SK-N-SH (cell line): Measurements from ENCODE around the gene CHD2. TPM values are rescaled to one million over a fixed set of nuclear protein-coding genes. Genes with fewer than 3 reads are reported as not detected.

ENCODE experiments used
- CTCF ChIA-PET: fragments of 300-600, 350-600 bp; formaldehyde crosslinking; extraction: SDS; loops from one replicate; lab custom pipeline; 2021; lab: Yijun Ruan, JAX
- POLR2A ChIA-PET: fragments of 350-600 bp; sonication (Branson Sonifier 250); formaldehyde crosslinking; extraction: SDS; loops from one replicate; lab custom pipeline; 2020; ENCODE audit warnings: antibody characterized with exemption, inconsistent platforms; lab: Yijun Ruan, JAX
- DNase-seq: peaks from one replicate; pipeline ENCODE4 v3.0.0; 2012
- H2AFZ ChIP-seq: fragments of 200-600 bp; sonication (generic); 2 replicates; pipeline ENCODE4 v1.8.1; 2016; ENCODE audit warnings: antibody characterized with exemption, mild to moderate bottlenecking, low read depth
- H3F3A ChIP-seq: fragments of 200-600 bp; sonication (generic); replicated peaks from 2 replicates; pipeline ENCODE3; 2016; ENCODE audit warnings: antibody characterized with exemption, mild to moderate bottlenecking; ENCODE audit not compliant: insufficient read depth
- H3K27ac ChIP-seq, 2 experiments: fragments of 200-500 bp in 1 of 2; fragments of 200-600 bp in 1 of 2; sonication (Bioruptor generic) in 1 of 2; sonication (generic), shearing (Covaris generic) in 1 of 2; 2 replicates each; pipeline versions ENCODE4 v1.5.1 to v1.6.1; 2014 to 2016; ENCODE audit warnings: low read depth in 2 of 2, inconsistent platforms in 1 of 2, low read length in 1 of 2, mild to moderate bottlenecking in 1 of 2, mixed read lengths in 1 of 2
- H3K27me3 ChIP-seq: fragments of 200-600 bp; sonication (generic), shearing (Covaris generic); 2 replicates; pipeline ENCODE4 v1.6.1; 2016; ENCODE audit warnings: mixed run types; ENCODE audit not compliant: insufficient read depth
- H3K36me3 ChIP-seq, 2 experiments: fragments of 200-500 bp in 1 of 2; fragments of 200-600 bp in 1 of 2; sonication (Bioruptor generic) in 1 of 2; sonication (generic) in 1 of 2; replicated peaks in 1 of 2; 2 replicates each; pipeline versions ENCODE3 to v1.5.1; 2014 to 2016; ENCODE audit warnings: low read length in 1 of 2, mild to moderate bottlenecking in 1 of 2; ENCODE audit not compliant: insufficient read depth in 2 of 2, control insufficient read depth in 1 of 2
- H3K4me1 ChIP-seq, 2 experiments: fragments of 200-500 bp in 1 of 2; fragments of 200-600 bp in 1 of 2; sonication (Bioruptor generic) in 1 of 2; sonication (generic), shearing (Covaris generic) in 1 of 2; 2 replicates each; pipeline versions ENCODE4 v1.5.1 to v1.6.1; 2014 to 2016; ENCODE audit warnings: low read depth in 1 of 2, low read length in 1 of 2, mixed run types in 1 of 2; ENCODE audit not compliant: insufficient read depth in 2 of 2, control insufficient read depth in 1 of 2
- H3K4me2 ChIP-seq: fragments of 200-600 bp; sonication (generic), shearing (Covaris generic); 2 replicates; pipeline ENCODE4 v1.6.1; 2017; ENCODE audit warnings: mixed run types
- H3K4me3 ChIP-seq, 2 experiments: fragments of 200-500 bp in 1 of 2; fragments of 200-600 bp in 1 of 2; sonication (Bioruptor generic) in 1 of 2; sonication (generic), shearing (Covaris generic) in 1 of 2; 2 replicates each; pipeline versions ENCODE4 v1.5.1 to v1.8.1; 2014 to 2016; ENCODE audit warnings: low read depth in 2 of 2, inconsistent platforms in 1 of 2, low read length in 1 of 2, mild to moderate bottlenecking in 1 of 2, mixed read lengths in 1 of 2, moderate library complexity in 1 of 2
- H3K79me2 ChIP-seq: fragments of 200-600 bp; sonication (generic); 2 replicates; pipeline ENCODE4 v1.8.1; 2017; ENCODE audit warnings: mild to moderate bottlenecking; ENCODE audit not compliant: insufficient read depth
- H3K9ac ChIP-seq: fragments of 200-600 bp; sonication (generic); 2 replicates; pipeline ENCODE4 v1.6.1; 2017; ENCODE audit warnings: mixed run types
- H3K9me2 ChIP-seq: fragments of 200-600 bp; sonication (generic); 2 replicates; pipeline ENCODE4 v1.6.1; 2017; ENCODE audit warnings: mixed run types
- H3K9me3 ChIP-seq: fragments of 200-600 bp; sonication (generic); 2 replicates; pipeline ENCODE4 v1.6.1; 2017; ENCODE audit warnings: mixed run types, mild to moderate bottlenecking, moderate library complexity
- H4K20me1 ChIP-seq: fragments of 200-600 bp; sonication (generic); 2 replicates; pipeline ENCODE4 v1.6.1; 2017; ENCODE audit warnings: mild to moderate bottlenecking, mixed run types; ENCODE audit not compliant: insufficient read depth
- EZH2phosphoT487 ChIP-seq: fragments of 200-600 bp; sonication (generic); IDR thresholded peaks from 2 replicates; pipeline ENCODE4 v1.6.1; 2017; ENCODE audit warnings: low read depth, mixed run types, mild to moderate bottlenecking, antibody characterized with exemption, moderate library complexity, borderline replicate concordance
- FOSL2 ChIP-seq: IDR thresholded peaks from 2 replicates; pipeline ENCODE4 v1.4.0; 2012; ENCODE audit warnings: low read depth, mild to moderate bottlenecking, moderate library complexity, borderline replicate concordance
- GABPA ChIP-seq: IDR thresholded peaks from 2 replicates; pipeline ENCODE4 v1.4.0; 2012; ENCODE audit warnings: low read depth, mild to moderate bottlenecking
- GATA2 ChIP-seq: sonication (generic); formaldehyde crosslinking; IDR thresholded peaks from 2 replicates; pipeline ENCODE4 v1.5.0; 2020; ENCODE audit warnings: mild to moderate bottlenecking, missing genetic modification reagents
- MAX ChIP-seq: IDR thresholded peaks from 2 replicates; pipeline ENCODE4 v1.4.0; 2012; ENCODE audit warnings: low read depth
- MEF2A ChIP-seq: IDR thresholded peaks from 2 replicates; pipeline ENCODE4 v1.4.0; 2012; ENCODE audit warnings: low read depth, borderline replicate concordance
- NFIC ChIP-seq: IDR thresholded peaks from 2 replicates; pipeline ENCODE4 v1.4.0; 2012; ENCODE audit warnings: borderline replicate concordance
- RAD21 ChIP-seq: IDR thresholded peaks from 2 replicates; pipeline ENCODE4 v1.6.1; 2012; ENCODE audit warnings: mild to moderate bottlenecking, low read length
- RFX5 ChIP-seq: IDR thresholded peaks from 2 replicates; pipeline ENCODE4 v1.6.1; 2012; ENCODE audit warnings: mild to moderate bottlenecking, improper control_type of control experiment, low read length
- SIN3A ChIP-seq: IDR thresholded peaks from 2 replicates; pipeline ENCODE4 v1.6.1; 2012; ENCODE audit warnings: low read depth, mild to moderate bottlenecking, low read length, moderate library complexity, borderline replicate concordance
- TCF12 ChIP-seq: IDR thresholded peaks from 2 replicates; pipeline ENCODE4 v1.4.0; 2012
- TEAD4 ChIP-seq: IDR thresholded peaks from 2 replicates; pipeline ENCODE4 v1.4.0; 2012; ENCODE audit warnings: mild to moderate bottlenecking, borderline replicate concordance; ENCODE audit not compliant: insufficient read depth
- ZBTB33 ChIP-seq: IDR thresholded peaks from 2 replicates; pipeline ENCODE4 v1.4.0; 2012; ENCODE audit warnings: low read depth, borderline replicate concordance
- WGBS: methylation state at CpG from one replicate; pipeline ENCODE4 v1.1.6; 2017; ENCODE audit warnings: low lambda C conversion rate; 5-methylcytosine and 5-hydroxymethylcytosine counted together
- polyA plus RNA-seq, 3 experiments: library from polyadenylated mRNA; depleted of rRNA; stranded (reverse); fragments of >200 nt; gene quantifications; 2 replicates each; pipeline ENCODE4 v1.2.3, GENCODE V29; 2012
- TF ChIP-seq, protein P1 (sequence below): fragments of 200-600 bp; sonication (generic); IDR thresholded peaks from 2 replicates; pipeline ENCODE4 v1.6.1; 2017; ENCODE audit warnings: antibody characterized with exemption, mild to moderate bottlenecking, moderate library complexity
- TF ChIP-seq, protein P2 (sequence below): IDR thresholded peaks from 2 replicates; pipeline ENCODE4; 2012

The CHD2 gene
- polyA plus RNA-seq, 1 of the 3 experiments (the other 2 are of a cell fraction): 25.3 TPM

- H3K9ac ChIP-seq: no peak overlapping the region
- H3K36me3 ChIP-seq: peaks cover 89 to 93% of the 10 kb centered on the region in 2 experiments
- H3K9me2 ChIP-seq: no peaks in the 10 kb centered on the region
- TF ChIP-seq EZH2phosphoT487 (no peak), MEF2A (no peak), TCF12 (no peak), RAD21 (0 out of 2 replicates have a peak, but pooled peaks have one; percentile 20), GATA2 (CRISPR knock-in tag) (no peak), TEAD4 (no peak), NFIC (no peak), ZBTB33 (no peak), FOSL2 (no peak), MAX (no peak), RFX5 (no peak), SIN3A (no peak), GABPA (no peak)
- TF ChIP-seq, protein P1, sequence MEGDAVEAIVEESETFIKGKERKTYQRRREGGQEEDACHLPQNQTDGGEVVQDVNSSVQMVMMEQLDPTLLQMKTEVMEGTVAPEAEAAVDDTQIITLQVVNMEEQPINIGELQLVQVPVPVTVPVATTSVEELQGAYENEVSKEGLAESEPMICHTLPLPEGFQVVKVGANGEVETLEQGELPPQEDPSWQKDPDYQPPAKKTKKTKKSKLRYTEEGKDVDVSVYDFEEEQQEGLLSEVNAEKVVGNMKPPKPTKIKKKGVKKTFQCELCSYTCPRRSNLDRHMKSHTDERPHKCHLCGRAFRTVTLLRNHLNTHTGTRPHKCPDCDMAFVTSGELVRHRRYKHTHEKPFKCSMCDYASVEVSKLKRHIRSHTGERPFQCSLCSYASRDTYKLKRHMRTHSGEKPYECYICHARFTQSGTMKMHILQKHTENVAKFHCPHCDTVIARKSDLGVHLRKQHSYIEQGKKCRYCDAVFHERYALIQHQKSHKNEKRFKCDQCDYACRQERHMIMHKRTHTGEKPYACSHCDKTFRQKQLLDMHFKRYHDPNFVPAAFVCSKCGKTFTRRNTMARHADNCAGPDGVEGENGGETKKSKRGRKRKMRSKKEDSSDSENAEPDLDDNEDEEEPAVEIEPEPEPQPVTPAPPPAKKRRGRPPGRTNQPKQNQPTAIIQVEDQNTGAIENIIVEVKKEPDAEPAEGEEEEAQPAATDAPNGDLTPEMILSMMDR: peak; percentile 23; the same call in 1 of the 2 replicates
- TF ChIP-seq, protein P2, sequence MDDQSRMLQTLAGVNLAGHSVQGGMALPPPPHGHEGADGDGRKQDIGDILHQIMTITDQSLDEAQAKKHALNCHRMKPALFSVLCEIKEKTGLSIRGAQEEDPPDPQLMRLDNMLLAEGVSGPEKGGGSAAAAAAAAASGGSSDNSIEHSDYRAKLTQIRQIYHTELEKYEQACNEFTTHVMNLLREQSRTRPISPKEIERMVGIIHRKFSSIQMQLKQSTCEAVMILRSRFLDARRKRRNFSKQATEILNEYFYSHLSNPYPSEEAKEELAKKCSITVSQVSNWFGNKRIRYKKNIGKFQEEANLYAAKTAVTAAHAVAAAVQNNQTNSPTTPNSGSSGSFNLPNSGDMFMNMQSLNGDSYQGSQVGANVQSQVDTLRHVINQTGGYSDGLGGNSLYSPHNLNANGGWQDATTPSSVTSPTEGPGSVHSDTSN: no peak
- DNase-seq: no peak
- peaks cover 9% of the 10 kb centered on the region for H3F3A ChIP-seq
- H3K27me3 ChIP-seq: no peaks in the 10 kb centered on the region
- ChIA-PET POLR2A (interaction anchor here (0.7 kb wide), 1 partner anchor 1145 kb away, joined by 3 read pairs; no protein-coding TSS in a partner anchor), CTCF (interaction anchor here (0.9 to 2.2 kb wide), 5 partner anchors 8 to 1101 kb away, joined by 3 to 18 read pairs (median 6); no protein-coding TSS in a partner anchor)
- H3K4me2 ChIP-seq: no peak overlapping the region
- 93% methylated on average over 4 of the region's 4 CpGs for WGBS
- H4K20me1 ChIP-seq: peaks cover 20% of the 10 kb centered on the region
- H3K27ac ChIP-seq: no peak overlapping the region
- H3K79me2 ChIP-seq: peaks cover 33% of the 10 kb centered on the region
- no peak overlapping the region for H2AFZ ChIP-seq
- H3K4me1 ChIP-seq: no peaks in the 10 kb centered on the region
- no peak overlapping the region for H3K4me3 ChIP-seq
- no peaks in the 10 kb centered on the region for H3K9me3 ChIP-seq
Observed at GRCh38 chr15:93018574-93018973, 118.5 kb downstream of the CHD2 start.
